HG02938 (cell line): ENCODE results near the gene ACTR1A.
"Not testable (repeated sequence)": the region's sequence is repeated elsewhere in the genome, so short reads cannot be mapped to it uniquely, and the experiment has no call there.

Experiments used
- ATAC-seq: cut with Tn5 transposase; IDR thresholded peaks from one replicate; pipeline ENCODE4 v1.9.1; 2021; ENCODE audit warnings: mild to moderate bottlenecking, moderate library complexity; ENCODE audit not compliant: unreplicated experiment

ACTR1A gene

GRCh38 chr10:102457591-102458150 is 44.8 kb downstream of the ACTR1A start:
- ATAC-seq, result no peak

GRCh38 chr10:102455893-102456471 is 46.5 kb downstream of the ACTR1A start:
- ATAC-seq, result no peak

- not testable (repeated sequence) for ATAC-seq
Observed at GRCh38 chr10:102454662-102455487, 47.6 kb downstream of the ACTR1A start.

- ATAC-seq, result no peak
Observed at GRCh38 chr10:102453502-102453901, 49.0 kb downstream of the ACTR1A start.

- ATAC-seq, result no peak
Observed at GRCh38 chr10:102452672-102453340, 49.7 kb downstream of the ACTR1A start.

GRCh38 chr10:102451105-102451969 is 51.2 kb downstream of the ACTR1A start, which contains the start of gene C10orf95:
Gene C10orf95, minus strand, starts transcription at chr10:102451543. Its CDS starts 450 bp downstream, at chr10:102451093.
- ATAC-seq, result no peak

- ATAC-seq, result peak; percentile 60
Observed at GRCh38 chr10:102450374-102451104, 52.0 kb downstream of the ACTR1A start.

GRCh38 chr10:102450124-102450373 is 52.5 kb downstream of the ACTR1A start:
- no peak for ATAC-seq

- ATAC-seq, result no peak
Observed at GRCh38 chr10:102449321-102450123, 53.0 kb downstream of the ACTR1A start.

- ATAC-seq, result no peak
Observed at GRCh38 chr10:102444851-102445250, 57.7 kb downstream of the ACTR1A start.

- no peak for ATAC-seq
Observed at GRCh38 chr10:102438374-102438773, 64.1 kb downstream of the ACTR1A start.

GRCh38 chr10:102437515-102437914 is 65.0 kb downstream of the ACTR1A start:
- no peak for ATAC-seq

- no peak for ATAC-seq
Observed at GRCh38 chr10:102436312-102436711, 66.2 kb downstream of the ACTR1A start.

GRCh38 chr10:102435529-102436233 is 66.8 kb downstream of the ACTR1A start:
- no peak for ATAC-seq

- ATAC-seq, result no peak
Observed at GRCh38 chr10:102435133-102435497, 67.4 kb downstream of the ACTR1A start.

- no peak for ATAC-seq
Observed at GRCh38 chr10:102434394-102435132, 67.9 kb downstream of the ACTR1A start.

GRCh38 chr10:102433619-102434046 is 68.9 kb downstream of the ACTR1A start:
- no peak for ATAC-seq
